NOMO-1 treated with DMSO at 0.1 percent for 48 hours (cell line): ENCODE data around the gene NUDT3.
"Not testable (repeated sequence)": the region's sequence is repeated elsewhere in the genome, so short reads cannot be mapped to it uniquely, and the experiment has no call there.

Experiments
- DNase-seq: peaks from one replicate; lab custom pipeline; 2025; ENCODE audit not compliant: unreplicated experiment; lab: John Stamatoyannopoulos, UW

Gene NUDT3

GRCh38 chr6:34393191-34393965 is 909 bp upstream of the NUDT3 start:
- peak; percentile 80 for DNase-seq

- DNase-seq: peak; percentile 33
Measured at GRCh38 chr6:34391786-34392496, 528 bp downstream of the NUDT3 start.

- no peak for DNase-seq
Measured at GRCh38 chr6:34391473-34391785, 1.0 kb downstream of the NUDT3 start.

- peak; percentile 42 for DNase-seq
Measured at GRCh38 chr6:34390531-34391472, 1.7 kb downstream of the NUDT3 start.

- no peak for DNase-seq
Measured at GRCh38 chr6:34389034-34389433, 3.4 kb downstream of the NUDT3 start.

- DNase-seq: no peak
Measured at GRCh38 chr6:34388421-34388820, 4.0 kb downstream of the NUDT3 start.

- DNase-seq: no peak
Measured at GRCh38 chr6:34386316-34387137, 5.9 kb downstream of the NUDT3 start.

- DNase-seq: no peak
Measured at GRCh38 chr6:34385793-34386195, 6.7 kb downstream of the NUDT3 start.

- DNase-seq: no peak
Measured at GRCh38 chr6:34384321-34385153, 7.9 kb downstream of the NUDT3 start.

GRCh38 chr6:34383656-34384320 is 8.7 kb downstream of the NUDT3 start:
- no peak for DNase-seq

- no peak for DNase-seq
Measured at GRCh38 chr6:34383161-34383631, 9.3 kb downstream of the NUDT3 start.

- no peak for DNase-seq
Measured at GRCh38 chr6:34381081-34381480, 11.4 kb downstream of the NUDT3 start.

GRCh38 chr6:34378470-34378869 is 14.0 kb downstream of the NUDT3 start:
- DNase-seq: no peak

GRCh38 chr6:34377984-34378383 is 14.5 kb downstream of the NUDT3 start:
- DNase-seq: no peak

- DNase-seq: not testable (repeated sequence)
Measured at GRCh38 chr6:34377571-34377970, 14.9 kb downstream of the NUDT3 start.

GRCh38 chr6:34375833-34376232 is 16.6 kb downstream of the NUDT3 start:
- DNase-seq: no peak

- no peak for DNase-seq
Measured at GRCh38 chr6:34374508-34374907, 18.0 kb downstream of the NUDT3 start.

- peak; percentile 93 for DNase-seq
Measured at GRCh38 chr6:34374069-34374468, 18.4 kb downstream of the NUDT3 start.

GRCh38 chr6:34373511-34373910 is 19.0 kb downstream of the NUDT3 start:
- no peak for DNase-seq
